GM19468 (cell line): ENCODE data around the gene CABLES1.
A peak's percentile ranks its signal among the peaks of the same experiment; 100 is the strongest.

Experiments used
- ATAC-seq: cut with Tn5 transposase; IDR thresholded peaks from one replicate; pipeline ENCODE4 v1.9.1; 2021; ENCODE audit warnings: mild to moderate bottlenecking, moderate library complexity, moderate number of reproducible peaks; ENCODE audit not compliant: unreplicated experiment; ENCODE audit errors: extremely low read depth

CABLES1 gene

GRCh38 chr18:23209031-23209430 is 73.7 kb downstream of the CABLES1 start:
- ATAC-seq, result no peak

DNA sequence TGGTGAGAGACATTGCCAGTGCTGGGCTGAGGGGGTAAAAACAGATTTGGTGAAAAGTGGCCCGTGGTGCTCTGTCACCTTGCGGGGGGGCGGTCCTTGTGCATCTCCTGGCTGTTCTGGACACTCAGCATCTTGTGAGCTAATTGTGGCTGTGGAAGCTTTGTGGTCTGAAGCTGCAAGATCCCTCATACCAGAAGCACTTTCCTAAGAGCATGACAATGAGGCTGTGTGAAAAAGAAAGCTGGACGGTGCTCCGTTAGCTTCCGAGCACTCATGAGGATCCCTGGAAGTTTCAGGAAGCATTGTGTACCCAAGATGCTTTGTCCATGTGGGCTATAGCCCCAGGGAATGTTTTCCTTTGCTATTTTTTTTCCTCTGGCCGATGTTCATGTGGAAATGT is 74.5 kb downstream of the CABLES1 start:
- no peak for ATAC-seq

DNA sequence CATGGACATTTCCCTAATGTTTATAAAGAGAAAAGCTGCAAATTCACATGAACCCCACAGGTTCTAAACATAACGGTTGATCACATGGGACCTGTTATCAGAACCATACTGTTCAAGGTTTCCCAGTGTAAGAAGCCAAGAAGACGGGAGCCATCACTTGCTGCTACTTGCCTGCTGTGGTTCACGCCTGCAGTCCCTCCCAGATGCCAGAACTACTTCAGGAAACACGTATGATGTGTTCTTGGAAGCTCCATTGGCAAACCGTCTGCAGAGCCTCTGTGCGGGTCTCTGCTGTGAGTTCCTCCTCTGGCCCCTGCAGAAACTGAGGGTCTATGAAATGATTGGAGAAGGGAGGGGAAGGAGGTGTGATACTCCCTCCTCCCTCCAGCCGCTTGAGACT is 75.2 kb downstream of the CABLES1 start:
- ATAC-seq, result no peak

DNA sequence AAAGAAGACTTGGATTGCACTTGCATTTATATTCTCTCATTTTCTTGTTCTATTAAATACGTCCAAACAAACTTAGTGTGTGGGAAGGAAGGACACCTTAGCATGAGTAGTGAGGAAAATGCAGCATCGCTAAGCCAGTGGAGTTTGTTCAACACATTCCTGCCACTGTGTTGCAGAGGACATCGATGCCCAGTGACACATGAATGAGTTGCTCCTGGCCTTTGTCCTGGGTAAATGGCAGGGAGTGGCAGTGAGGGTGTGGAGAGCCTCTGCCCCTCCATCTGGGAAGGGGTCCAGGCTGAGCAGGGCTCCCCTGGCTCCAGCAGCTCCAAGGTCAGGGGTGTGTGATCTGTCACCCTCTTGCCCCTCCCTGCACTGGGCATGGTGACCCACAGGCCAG is 75.9 kb downstream of the CABLES1 start:
- ATAC-seq, result no peak

DNA sequence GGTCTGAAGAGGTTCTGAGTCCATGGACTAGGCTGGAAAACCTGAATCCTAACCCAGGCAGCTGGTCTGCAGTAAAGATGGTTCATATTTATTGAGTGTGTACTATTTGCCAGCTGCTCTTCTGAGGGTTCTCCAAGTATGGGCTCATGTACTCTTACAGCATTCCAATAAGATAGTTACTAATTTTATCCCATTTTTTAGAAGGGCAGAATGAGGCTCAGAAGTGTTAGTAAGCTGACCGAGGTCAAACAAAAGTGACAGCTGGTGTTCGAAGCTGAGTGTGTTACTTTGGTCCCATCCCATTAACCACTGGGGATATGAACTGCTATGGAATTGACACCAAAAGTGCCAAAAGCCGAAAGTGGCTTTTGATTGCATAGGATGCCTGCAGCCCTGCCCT is 76.9 kb downstream of the CABLES1 start:
- no peak for ATAC-seq

GRCh38 chr18:23213200-23213599 is 77.9 kb downstream of the CABLES1 start:
- ATAC-seq, result no peak

- ATAC-seq, result no peak
Observed at GRCh38 chr18:23217781-23218180, 82.5 kb downstream of the CABLES1 start.

DNA sequence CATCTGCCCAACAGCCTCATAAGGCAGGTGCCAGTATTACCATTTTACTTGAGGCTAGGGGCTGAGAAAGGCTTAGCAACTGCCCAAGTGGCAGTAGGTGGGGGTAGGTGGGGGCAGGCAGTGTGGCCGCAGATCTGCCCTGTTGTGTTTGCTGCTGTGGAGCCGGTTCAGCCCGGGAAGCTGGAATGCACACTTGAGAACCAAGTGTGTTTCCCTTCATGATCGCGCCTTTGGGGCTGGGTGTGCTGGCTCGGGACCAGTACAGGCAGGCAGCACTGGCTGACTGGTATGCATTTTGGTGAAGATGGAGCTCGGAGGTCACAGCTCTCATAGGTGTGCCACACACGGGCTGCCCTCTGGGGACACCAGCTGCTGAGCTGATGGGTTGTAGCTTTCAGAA is 85.1 kb downstream of the CABLES1 start:
- no peak for ATAC-seq

GRCh38 chr18:23223641-23224040 is 88.4 kb downstream of the CABLES1 start:
- no peak for ATAC-seq

GRCh38 chr18:23225503-23225902 is 90.2 kb downstream of the CABLES1 start:
- ATAC-seq, result no peak

- ATAC-seq, result no peak
Observed at GRCh38 chr18:23226391-23226790, 91.1 kb downstream of the CABLES1 start.

GRCh38 chr18:23226930-23227725 is 91.8 kb downstream of the CABLES1 start:
- no peak for ATAC-seq

- no peak for ATAC-seq
Observed at GRCh38 chr18:23227726-23228070, 92.4 kb downstream of the CABLES1 start.

- peak; percentile 4 for ATAC-seq
Observed at GRCh38 chr18:23228102-23229061, 93.1 kb downstream of the CABLES1 start.

DNA sequence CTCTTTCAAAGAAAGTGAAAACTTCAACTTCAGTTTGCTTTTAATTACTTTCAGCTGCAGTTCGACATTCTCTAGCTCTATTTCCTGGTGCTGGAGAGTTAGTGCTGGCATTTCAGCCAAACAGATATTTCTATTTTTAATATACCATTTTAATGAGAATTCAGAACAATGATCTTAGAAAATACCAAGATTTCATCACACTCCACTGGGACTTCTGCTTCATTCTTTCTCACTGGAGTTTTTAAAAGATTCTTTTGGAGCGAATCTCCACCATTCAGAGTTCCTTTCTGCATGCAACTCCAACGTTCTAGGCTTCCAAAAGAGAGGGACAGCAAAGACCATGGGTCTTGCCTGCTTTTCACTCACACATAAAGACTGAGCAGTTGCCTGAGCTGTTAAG is 94.2 kb downstream of the CABLES1 start:
- ATAC-seq, result no peak

DNA sequence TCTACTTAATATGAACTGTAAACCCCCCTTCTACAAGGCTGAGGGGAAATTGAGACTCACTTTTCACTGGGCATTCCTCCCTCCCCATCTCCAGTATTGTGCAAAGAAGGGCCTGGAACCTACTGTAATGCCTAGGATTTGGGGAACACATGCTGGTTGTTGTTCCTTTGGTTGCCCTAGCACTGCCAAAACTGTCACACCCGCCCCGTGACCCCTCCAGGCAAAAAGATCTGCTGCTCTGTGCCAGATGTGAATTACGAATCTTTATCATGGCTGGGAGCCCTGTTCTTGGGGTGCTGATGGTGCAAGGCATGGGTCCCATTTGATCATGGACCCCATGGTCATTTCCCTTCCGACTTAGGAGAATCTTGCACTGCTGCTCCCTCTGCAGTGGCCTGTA is 95.4 kb downstream of the CABLES1 start:
- ATAC-seq, result no peak

DNA sequence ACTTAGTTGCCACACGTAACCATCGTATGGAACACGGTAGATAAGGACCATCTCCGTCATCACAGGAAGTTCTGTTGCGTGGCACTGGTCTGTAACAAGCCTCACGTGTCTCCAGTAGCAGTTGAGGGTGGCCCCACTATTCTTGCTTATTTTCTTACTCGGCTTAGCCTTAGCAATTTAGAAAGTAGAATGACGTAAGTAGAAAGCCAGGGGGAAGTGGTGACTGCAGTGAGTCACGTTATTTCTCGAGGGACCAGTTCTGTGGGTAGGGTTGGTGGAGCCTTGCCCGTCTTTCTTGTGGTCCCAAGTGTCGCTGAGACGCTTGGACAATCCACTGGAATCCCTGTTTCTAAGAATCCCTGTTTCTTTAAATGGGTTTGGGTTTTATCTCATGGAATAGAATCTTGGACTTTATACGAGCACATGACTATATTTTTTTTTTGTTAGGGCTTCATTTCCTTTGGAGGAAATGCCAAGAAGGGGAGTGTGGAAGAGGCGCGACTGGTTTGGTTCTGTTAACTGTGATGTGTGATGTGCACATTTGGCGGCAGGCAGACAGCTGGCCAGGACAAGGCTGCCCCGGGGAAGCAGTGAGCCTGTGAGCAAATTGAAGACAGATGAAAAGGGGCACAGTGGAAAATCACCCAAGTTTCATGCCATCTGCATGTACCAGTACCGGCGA is 96.2 kb downstream of the CABLES1 start:
- peak; percentile 88 for ATAC-seq

GRCh38 chr18:23232331-23232730 is 97.0 kb downstream of the CABLES1 start:
- no peak for ATAC-seq

- ATAC-seq, result no peak
Observed at GRCh38 chr18:23234619-23235018, 99.3 kb downstream of the CABLES1 start.

- ATAC-seq, result no peak
Observed at GRCh38 chr18:23235336-23235735, 100.1 kb downstream of the CABLES1 start.

DNA sequence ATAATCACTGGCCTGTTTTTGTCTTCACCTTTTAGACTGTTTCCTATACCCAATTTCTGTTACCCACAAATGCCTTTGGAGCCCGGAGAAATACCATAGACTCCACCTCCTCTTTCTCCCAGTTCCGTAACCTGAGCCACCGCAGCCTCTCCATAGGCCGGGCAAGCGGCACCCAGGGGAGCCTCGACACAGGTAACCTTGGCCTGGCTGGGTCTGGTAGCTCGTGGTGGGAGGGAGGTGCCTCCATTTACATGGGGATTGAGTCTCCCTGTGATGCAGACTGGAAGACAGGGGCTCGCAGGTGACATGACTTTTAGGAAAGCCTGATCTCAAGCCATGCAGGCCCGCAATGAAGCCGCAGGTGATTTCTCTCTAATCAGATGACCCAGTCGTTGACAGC is 100.6 kb downstream of the CABLES1 start:
- no peak for ATAC-seq
